ENCODE results near the gene ARCN1. TPM values are rescaled to one million over a fixed set of nuclear protein-coding genes. Genes with fewer than 3 reads are reported as not detected.

Gene ARCN1
- total RNA-seq, 4 donors from 2014 or later = 103 to 157 (median 112) TPM

DNA sequence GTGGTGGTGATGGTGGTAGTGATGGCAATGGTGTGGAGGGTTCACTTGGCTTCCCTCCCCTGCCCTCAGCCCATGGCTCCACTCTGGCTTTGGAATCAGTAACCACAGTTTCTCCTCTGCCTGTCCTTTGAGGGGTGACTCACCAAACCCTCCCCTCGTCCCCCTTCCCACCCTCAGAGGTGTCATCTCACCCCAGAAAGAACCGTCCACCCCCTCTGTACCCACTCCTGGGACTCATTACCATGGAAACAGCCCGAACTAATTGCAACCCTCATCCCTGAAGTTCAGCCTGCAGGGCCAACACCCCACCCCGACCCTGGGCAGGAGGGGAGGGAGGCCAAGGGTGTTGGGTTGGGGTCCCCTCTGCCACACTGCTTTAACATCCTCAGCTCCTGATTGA is 61.8 kb downstream of the ARCN1 start:
- Histone ChIP-seq H3K27ac (peak overlapping the region; percentile 74 to 79 (median 77)), H3K36me3 (peaks cover 8 to 13% of the 10 kb centered on the region in 2 donors), H3K27me3 (no peaks in the 10 kb centered on the region), H3K4me1 (peaks cover 27 to 35% of the 10 kb centered on the region in 2 donors), H3K4me3 (replicated peaks in 1 of 3) (no peak overlapping the region), H3K9me3 (no peaks in the 10 kb centered on the region)
- no peak for DNase-seq
- TF ChIP-seq, protein P1, sequence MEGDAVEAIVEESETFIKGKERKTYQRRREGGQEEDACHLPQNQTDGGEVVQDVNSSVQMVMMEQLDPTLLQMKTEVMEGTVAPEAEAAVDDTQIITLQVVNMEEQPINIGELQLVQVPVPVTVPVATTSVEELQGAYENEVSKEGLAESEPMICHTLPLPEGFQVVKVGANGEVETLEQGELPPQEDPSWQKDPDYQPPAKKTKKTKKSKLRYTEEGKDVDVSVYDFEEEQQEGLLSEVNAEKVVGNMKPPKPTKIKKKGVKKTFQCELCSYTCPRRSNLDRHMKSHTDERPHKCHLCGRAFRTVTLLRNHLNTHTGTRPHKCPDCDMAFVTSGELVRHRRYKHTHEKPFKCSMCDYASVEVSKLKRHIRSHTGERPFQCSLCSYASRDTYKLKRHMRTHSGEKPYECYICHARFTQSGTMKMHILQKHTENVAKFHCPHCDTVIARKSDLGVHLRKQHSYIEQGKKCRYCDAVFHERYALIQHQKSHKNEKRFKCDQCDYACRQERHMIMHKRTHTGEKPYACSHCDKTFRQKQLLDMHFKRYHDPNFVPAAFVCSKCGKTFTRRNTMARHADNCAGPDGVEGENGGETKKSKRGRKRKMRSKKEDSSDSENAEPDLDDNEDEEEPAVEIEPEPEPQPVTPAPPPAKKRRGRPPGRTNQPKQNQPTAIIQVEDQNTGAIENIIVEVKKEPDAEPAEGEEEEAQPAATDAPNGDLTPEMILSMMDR (IDR thresholded peaks at IDR 0.05) = no peak
- no peak for TF ChIP-seq POLR2A (IDR thresholded peaks at IDR 0.05)
- WGBS, 2 donors = 46 to 77% methylated on average over 3 to 4 of the region's 4 CpGs
- intact Hi-C loops (cut with DNase I) = no loop called here

DNA sequence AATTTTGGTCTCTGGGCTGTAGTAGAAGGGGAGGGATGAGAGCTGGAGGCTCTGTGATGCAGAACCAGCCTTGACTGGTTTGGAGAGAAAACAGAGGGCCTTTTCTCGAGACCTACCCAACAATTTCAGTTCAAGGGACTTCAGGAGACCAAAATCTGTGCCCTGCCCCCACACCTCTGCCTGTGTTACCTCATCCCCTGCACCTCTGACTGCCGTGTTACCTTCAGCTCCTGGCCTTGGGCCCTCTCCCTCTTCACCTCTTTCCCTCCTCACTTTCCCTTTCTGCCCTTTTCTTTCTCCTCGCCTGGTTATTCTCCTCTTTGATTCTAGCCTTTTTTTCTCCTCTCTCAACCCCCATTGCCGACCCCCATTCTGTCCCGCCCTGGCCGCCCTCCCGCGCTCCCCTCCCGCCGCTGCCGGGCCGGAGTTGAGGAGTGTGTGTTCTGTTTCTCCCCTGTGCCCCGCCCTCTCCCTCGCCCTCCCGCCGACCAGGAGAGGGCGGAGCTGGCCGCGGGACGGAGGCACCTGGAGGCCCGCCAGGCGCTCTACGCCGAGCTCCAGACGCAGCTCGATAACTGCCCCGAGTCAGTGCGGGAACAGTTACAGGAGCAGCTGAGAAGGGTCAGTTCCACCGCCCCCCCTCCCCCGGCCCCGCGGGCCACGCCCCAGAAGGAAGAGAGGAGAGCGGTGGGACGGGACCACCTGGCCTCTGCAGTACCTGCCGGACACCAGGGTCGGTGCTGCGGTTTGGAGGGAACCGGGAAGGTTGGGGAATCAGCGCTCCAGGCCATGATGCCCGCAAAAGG is 62.4 kb downstream of the ARCN1 start:
- TF ChIP-seq, protein P1 (IDR thresholded peaks at IDR 0.05) = peak in 2 of 6 experiments; percentile 27 to 32
- TF ChIP-seq POLR2A (IDR thresholded peaks at IDR 0.05) = peak in 1 of 2 donors; percentile 55
- Histone ChIP-seq H3K4me3 (replicated peaks in 1 of 3) (peak overlapping the region in 1 of 3 donors; percentile 21), H3K27me3 (no peaks in the 10 kb centered on the region), H3K4me1 (peaks cover 27 to 40% of the 10 kb centered on the region in 2 donors), H3K9me3 (no peaks in the 10 kb centered on the region), H3K36me3 (peaks cover 8 to 13% of the 10 kb centered on the region in 2 donors), H3K27ac (peak overlapping the region; percentile 74 to 79 (median 77))
- DNase-seq = peak; percentile 92
- WGBS, 2 donors = 23 to 28% methylated on average over 35 to 37 of the region's 41 CpGs
- intact Hi-C loops (cut with DNase I) = no loop called here

DNA sequence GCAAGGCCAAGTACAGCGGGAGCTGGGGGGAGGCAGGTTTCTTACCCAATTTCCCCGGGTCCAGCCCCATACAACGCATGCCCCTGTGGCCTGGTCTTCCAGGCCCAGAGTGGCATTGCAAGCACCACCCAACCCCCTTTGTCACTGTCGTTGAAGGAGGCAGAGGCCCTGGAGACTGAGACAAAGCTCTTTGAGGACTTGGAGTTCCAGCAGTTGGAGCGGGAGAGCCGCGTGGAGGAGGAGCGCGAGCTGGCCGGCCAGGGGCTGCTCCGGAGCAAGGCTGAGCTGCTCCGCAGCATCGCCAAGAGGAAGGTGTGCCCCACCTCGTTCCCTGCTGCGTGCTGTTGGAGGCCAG is 63.0 kb downstream of the ARCN1 start:
- TF ChIP-seq, protein P1 (IDR thresholded peaks at IDR 0.05) = no peak
- peak in 1 of 2 donors; percentile 24 for TF ChIP-seq POLR2A (IDR thresholded peaks at IDR 0.05)
- H3K4me3 ChIP-seq (replicated peaks in 1 of 3) = peak overlapping the region in 1 of 3 donors; percentile 21

DNA sequence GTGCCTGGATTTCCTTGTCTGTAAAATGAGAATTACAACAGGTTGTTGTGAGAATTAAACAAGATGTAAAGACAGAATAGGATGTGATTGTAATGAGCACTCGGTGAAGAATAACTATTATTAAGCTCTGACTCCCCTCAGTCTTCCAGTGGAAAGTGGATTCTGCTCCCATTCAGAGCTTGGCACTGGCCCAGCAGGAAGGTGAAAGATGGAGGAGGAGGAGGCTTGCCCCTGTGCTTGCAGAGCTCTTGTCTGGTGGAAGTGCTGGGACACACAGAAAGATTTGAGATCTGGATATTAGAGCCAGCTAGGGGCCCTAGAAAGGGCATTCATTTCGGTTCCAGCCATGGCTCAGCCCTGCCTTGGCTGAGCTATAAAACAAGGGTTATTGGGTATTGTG is 63.4 kb downstream of the ARCN1 start:
- H3K4me1 ChIP-seq = peaks cover 35 to 50% of the 10 kb centered on the region in 2 donors

More for the DNA sequence above, 63.0 kb downstream of the ARCN1 start:
- H3K36me3 ChIP-seq = peaks cover 8 to 13% of the 10 kb centered on the region in 2 donors
- no peaks in the 10 kb centered on the region for H3K9me3 ChIP-seq
- DNase-seq = peak; percentile 75 to 76
- H3K27me3 ChIP-seq = no peaks in the 10 kb centered on the region
- H3K27ac ChIP-seq = peak overlapping the region; percentile 74 to 79 (median 77)
- intact Hi-C loops (cut with DNase I) = no loop called here
- 17 to 32% methylated on average over 14 to 15 of the region's 15 CpGs for WGBS, 2 donors
- peaks cover 31 to 46% of the 10 kb centered on the region in 2 donors for H3K4me1 ChIP-seq

More for the DNA sequence above, 63.4 kb downstream of the ARCN1 start:
- peak overlapping the region in 1 of 3 donors; percentile 21 for H3K4me3 ChIP-seq (replicated peaks in 1 of 3)
- DNase-seq = peak; percentile 43 to 45
- TF ChIP-seq POLR2A (IDR thresholded peaks at IDR 0.05) = no peak
- TF ChIP-seq, protein P1 (IDR thresholded peaks at IDR 0.05) = no peak
- H3K9me3 ChIP-seq = no peaks in the 10 kb centered on the region
- no peaks in the 10 kb centered on the region for H3K27me3 ChIP-seq
- WGBS, 2 donors = 25 to 34% methylated on average over 2 of the region's 2 CpGs
- intact Hi-C loops (cut with DNase I) = no loop called here
- peak overlapping the region; percentile 74 to 79 (median 77) for H3K27ac ChIP-seq
- H3K36me3 ChIP-seq = peaks cover 8 to 13% of the 10 kb centered on the region in 2 donors
